ENCODE data around the gene TSPAN4. TPM values are rescaled to one million over a fixed set of nuclear protein-coding genes. Genes with fewer than 3 reads are reported as not detected.

Gene TSPAN4
- total and polyA plus RNA-seq, 3 donors from 2014 or later, result 47.2 to 87.0 (median 49.1) TPM

DNA sequence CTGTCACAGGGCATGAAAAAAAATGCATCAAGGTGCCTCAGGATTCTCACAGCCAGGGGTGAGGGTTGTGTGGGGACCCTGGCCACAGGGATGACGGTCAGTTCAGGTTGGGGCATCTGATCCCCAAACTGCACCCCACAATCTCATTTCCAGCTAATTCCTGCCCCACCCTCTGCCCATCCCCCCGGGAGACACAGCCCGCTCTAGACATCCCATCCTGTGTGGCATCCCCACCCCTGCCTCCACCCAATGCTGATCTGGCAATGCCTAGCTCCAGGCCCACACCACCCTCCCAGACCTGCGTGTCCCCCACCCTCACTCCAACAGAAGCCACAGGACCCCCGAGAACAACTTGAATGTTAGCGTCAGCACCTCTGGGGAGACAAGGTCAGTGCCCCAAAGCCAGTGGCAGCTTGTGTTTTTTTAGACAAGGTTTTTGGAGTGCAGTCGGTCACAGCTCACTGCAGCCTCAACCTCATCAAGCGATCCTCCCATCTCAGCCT, 25.3 kb downstream of the TSPAN4 start:
- Histone ChIP-seq H3K27ac (no peak overlapping the region), H3K9me3 (no peaks in the 10 kb centered on the region), H3K4me1 (no peaks in the 10 kb centered on the region), H3K4me3 (no peak overlapping the region), H3K36me3 (ENCODE audit: low read depth, missing control alignments) (no peaks in the 10 kb centered on the region), H3K27me3 (no peaks in the 10 kb centered on the region)
- TF ChIP-seq, protein P1, sequence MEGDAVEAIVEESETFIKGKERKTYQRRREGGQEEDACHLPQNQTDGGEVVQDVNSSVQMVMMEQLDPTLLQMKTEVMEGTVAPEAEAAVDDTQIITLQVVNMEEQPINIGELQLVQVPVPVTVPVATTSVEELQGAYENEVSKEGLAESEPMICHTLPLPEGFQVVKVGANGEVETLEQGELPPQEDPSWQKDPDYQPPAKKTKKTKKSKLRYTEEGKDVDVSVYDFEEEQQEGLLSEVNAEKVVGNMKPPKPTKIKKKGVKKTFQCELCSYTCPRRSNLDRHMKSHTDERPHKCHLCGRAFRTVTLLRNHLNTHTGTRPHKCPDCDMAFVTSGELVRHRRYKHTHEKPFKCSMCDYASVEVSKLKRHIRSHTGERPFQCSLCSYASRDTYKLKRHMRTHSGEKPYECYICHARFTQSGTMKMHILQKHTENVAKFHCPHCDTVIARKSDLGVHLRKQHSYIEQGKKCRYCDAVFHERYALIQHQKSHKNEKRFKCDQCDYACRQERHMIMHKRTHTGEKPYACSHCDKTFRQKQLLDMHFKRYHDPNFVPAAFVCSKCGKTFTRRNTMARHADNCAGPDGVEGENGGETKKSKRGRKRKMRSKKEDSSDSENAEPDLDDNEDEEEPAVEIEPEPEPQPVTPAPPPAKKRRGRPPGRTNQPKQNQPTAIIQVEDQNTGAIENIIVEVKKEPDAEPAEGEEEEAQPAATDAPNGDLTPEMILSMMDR (IDR thresholded peaks at IDR 0.05), result no peak
- TF ChIP-seq POLR2A (IDR thresholded peaks at IDR 0.05), result no peak
- WGBS, 2 donors, result 88 to 92% methylated on average over 8 of the region's 8 CpGs
- no peak for DNase-seq
- intact Hi-C loops (cut with DNase I; ENCODE audit: low total_unique reads), result no loop called here

DNA sequence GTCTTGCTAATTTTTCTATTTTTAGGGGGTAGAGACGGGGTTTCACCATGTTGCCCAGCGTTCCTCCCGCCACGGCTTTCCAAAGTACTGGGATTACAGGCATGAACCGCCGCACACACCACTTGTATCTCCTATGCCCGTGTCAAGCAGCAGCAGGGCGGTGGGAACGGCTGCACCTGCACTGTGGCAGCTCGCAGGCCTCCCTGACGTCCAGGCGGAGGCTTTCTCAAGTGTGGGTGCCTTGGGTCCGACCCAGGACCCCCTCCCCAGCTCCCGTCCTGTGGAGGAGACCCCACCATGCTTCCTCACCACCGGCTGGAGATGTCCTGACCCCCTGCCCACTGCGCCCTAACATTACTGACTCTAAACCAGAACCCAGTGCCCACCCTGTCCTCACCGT, 25.7 kb downstream of the TSPAN4 start:
- no peak overlapping the region for H3K27ac ChIP-seq
- no peaks in the 10 kb centered on the region for H3K36me3 ChIP-seq (ENCODE audit: low read depth, missing control alignments)
- no peak for DNase-seq
- no peaks in the 10 kb centered on the region for H3K4me1 ChIP-seq
- no peaks in the 10 kb centered on the region for H3K9me3 ChIP-seq
- no peak for TF ChIP-seq POLR2A (IDR thresholded peaks at IDR 0.05)
- TF ChIP-seq, protein P1 (IDR thresholded peaks at IDR 0.05), result no peak
- H3K4me3 ChIP-seq, result no peak overlapping the region
- 91 to 93% methylated on average over 17 of the region's 17 CpGs for WGBS, 2 donors
- no peaks in the 10 kb centered on the region for H3K27me3 ChIP-seq
- intact Hi-C loops (cut with DNase I; ENCODE audit: low total_unique reads), result no loop called here

DNA sequence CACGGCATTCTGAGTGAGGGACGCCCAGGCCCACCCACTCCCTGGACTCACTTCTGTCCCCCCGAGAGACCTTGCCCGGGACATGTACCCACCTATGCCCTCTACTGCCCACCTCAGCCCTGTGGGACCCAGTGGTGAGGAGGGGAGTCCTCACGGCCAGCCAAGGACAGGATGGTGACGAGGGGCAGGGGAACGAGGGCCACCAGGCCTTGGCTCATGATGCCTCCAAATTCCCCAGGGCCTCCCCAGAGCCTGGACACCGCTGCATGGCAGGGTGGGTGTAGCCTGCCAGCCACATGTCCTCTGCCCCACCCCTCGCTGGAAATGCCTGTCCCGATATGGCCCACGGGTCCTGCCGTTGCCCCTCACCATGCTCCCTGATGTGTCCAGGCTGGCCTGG, 26.1 kb downstream of the TSPAN4 start:
- H3K36me3 ChIP-seq (ENCODE audit: low read depth, missing control alignments), result no peaks in the 10 kb centered on the region
- no peak overlapping the region for H3K27ac ChIP-seq
- H3K27me3 ChIP-seq, result no peaks in the 10 kb centered on the region
- H3K9me3 ChIP-seq, result no peaks in the 10 kb centered on the region
- intact Hi-C loops (cut with DNase I; ENCODE audit: low total_unique reads), result no loop called here
- no peaks in the 10 kb centered on the region for H3K4me1 ChIP-seq
- WGBS, 2 donors, result 81 to 100% methylated on average over 8 to 9 of the region's 12 CpGs
- H3K4me3 ChIP-seq, result no peak overlapping the region
- TF ChIP-seq, protein P1 (IDR thresholded peaks at IDR 0.05), result no peak
- no peak for TF ChIP-seq POLR2A (IDR thresholded peaks at IDR 0.05)
- no peak for DNase-seq

DNA sequence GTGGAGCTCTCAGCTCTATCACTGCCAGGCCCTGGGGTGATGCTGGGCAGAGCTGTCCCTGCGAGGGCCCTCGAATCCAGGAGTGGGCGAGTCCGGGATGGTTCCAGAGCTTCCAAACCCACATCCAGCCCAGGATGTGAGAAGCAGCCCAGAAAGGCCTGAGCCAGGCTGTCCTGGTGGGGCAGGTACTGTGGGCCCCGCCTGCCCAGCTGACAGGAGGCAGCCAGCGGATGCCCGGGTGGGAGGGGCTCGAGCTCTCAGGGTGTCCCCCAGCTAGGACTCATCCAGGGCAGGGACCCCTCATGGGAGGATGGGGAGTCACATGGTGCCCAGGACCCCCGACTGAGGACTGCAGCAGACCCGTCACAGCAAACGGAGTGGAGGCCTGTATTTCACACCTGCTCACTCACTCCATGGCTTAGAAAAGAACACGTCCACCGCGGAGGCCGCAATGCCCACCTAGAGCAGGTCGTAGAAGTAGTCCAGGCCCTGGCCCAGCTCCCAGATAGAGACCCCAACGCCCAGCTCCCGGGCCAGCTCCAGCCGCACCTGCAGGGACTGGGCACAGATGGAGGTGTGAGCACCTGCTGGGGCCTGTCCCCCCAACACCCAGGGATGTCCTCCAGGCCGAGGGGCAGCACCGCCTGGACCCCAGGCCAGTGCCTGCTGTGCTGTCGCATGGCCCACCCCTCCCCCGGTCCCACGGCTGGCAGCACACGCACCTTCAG, 26.9 kb downstream of the TSPAN4 start:
- Histone ChIP-seq H3K4me1 (no peaks in the 10 kb centered on the region), H3K27me3 (no peaks in the 10 kb centered on the region), H3K9me3 (no peaks in the 10 kb centered on the region), H3K27ac (no peak overlapping the region), H3K4me3 (no peak overlapping the region), H3K36me3 (ENCODE audit: low read depth, missing control alignments) (no peaks in the 10 kb centered on the region)
- no peak for TF ChIP-seq POLR2A (IDR thresholded peaks at IDR 0.05)
- TF ChIP-seq, protein P1 (IDR thresholded peaks at IDR 0.05), result no peak
- no peak for DNase-seq
- WGBS, 2 donors, result 85% methylated on average over 24 of the region's 25 CpGs; no CpG with 5 or more reads in 1 of the 2 donors
- intact Hi-C loops (cut with DNase I; ENCODE audit: low total_unique reads), result no loop called here

DNA sequence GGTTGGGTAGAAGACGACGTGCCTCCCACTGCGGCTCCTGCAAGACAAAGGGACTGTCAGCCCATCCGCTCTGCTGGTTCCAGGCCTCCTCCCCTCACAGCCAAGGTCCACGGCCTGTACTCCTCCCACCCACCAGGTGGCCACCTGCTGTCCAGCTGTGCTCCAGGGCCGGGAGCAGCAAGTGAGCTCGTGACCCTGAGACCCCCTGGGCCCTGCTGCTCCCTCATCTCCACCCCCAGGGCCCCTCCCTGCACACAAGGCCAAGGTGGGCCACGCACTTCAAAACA, 27.4 kb downstream of the TSPAN4 start:
- Histone ChIP-seq H3K27ac (no peak overlapping the region), H3K27me3 (no peaks in the 10 kb centered on the region), H3K9me3 (no peaks in the 10 kb centered on the region), H3K36me3 (ENCODE audit: low read depth, missing control alignments) (no peaks in the 10 kb centered on the region), H3K4me3 (no peak overlapping the region), H3K4me1 (no peaks in the 10 kb centered on the region)
- intact Hi-C loops (cut with DNase I; ENCODE audit: low total_unique reads), result no loop called here
- WGBS, 2 donors, result 54 to 100% methylated on average over 1 to 8 of the region's 8 CpGs
- TF ChIP-seq, protein P1 (IDR thresholded peaks at IDR 0.05), result no peak
- TF ChIP-seq POLR2A (IDR thresholded peaks at IDR 0.05), result no peak
- DNase-seq, result no peak

Measured in testis (tissue), 3 donors.